NCI-H460 (cell line): ENCODE measurements around the gene FGF5. TPM values are rescaled to one million over a fixed set of nuclear protein-coding genes. Genes with fewer than 3 reads are reported as not detected.
"Not testable (repeated sequence)": the region's sequence is repeated elsewhere in the genome, so short reads cannot be mapped to it uniquely, and the experiment has no call there.

Experiments used
- DNase-seq: peaks from one replicate; pipeline ENCODE4 v3.0.0-alpha.2; 2016; ENCODE audit warnings: low read depth; ENCODE audit errors: extremely low read depth
- total RNA-seq: library from RNA; depleted of rRNA; stranded (reverse); fragments of >200 nt; shearing (Covaris generic); gene quantifications from 2 replicates; pipeline ENCODE4 v1.2.3, GENCODE V29; 2014

FGF5 gene
- total RNA-seq, 1 experiment from 2014 or later: not detected

DNA sequence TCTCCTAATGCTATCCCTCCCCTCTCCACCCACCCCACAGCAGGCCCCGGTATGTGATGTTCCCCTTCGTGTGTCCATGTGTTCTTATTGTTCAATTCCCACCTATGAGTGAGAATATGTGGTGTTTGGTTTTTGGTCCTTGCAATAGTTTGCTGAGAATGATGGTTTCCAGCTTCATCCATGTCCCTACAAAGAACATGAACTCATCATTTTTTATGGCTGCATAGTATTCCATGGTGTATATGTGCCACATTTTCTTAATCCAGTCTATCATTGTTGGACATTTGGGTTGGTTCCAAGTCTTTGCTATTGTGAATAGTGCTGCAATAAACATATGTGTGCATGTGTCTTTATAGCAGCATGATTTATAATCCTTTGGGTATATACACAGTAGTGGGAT lies 24.2 kb downstream of the FGF5 start:
- not testable (repeated sequence) for DNase-seq

DNA sequence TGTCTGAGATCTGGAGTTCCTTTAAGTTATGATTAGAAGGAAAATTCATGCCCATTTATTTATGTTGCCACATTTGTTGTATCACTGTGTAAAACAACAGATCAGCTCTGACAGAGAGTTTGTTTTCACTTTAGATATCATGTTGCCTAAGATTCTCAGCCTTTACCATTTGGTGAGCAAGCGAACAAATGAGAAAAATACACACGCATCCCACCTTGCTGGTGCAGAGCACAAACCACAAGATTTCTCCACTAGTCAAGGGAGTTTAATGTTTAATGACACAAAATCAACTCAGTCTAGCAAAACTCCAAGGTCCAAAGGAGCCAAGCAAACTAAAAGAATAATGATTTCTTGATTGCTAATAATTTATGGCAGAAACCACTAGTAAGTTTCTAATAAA lies 27.7 kb downstream of the FGF5 start:
- DNase-seq: no peak

DNA sequence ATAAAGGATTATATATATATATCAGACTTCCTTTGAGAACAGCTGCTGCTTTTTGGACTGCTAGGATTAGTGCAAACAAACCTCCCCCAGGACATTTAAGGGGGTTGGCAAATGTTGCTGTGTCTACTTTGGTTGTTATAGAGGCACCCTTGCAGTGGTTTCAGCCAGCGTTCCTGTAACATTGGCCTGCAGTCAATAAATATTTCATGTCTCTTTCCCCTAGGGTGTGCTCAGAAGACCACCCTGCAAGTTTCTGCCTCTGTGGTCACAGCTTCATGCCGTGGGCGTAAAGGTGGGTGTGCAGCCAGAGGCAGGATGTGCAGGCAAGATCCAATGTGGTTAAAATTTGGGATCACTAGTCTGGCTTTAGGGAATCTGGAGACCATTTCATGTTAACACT lies 28.9 kb downstream of the FGF5 start:
- DNase-seq: no peak

DNA sequence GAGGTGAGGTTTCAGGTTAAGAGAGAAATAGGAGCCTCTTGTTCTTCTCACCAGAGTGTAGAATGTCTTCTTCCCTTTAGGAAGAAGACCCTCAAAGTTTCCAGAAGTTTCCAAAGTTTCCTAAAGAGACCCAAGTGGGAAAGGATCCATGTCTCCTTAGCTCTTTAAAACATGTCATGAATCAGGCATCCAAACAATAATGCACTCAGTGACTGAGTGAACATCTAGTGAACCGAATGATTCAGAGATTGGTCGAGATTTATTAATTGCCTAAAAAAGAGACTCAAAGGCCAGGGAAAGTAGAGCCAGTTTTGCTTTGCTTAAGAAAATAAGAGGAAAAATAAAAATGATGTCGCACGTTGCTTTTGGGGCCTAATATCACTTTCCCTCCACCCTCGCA lies 29.4 kb downstream of the FGF5 start:
- no peak for DNase-seq

DNA sequence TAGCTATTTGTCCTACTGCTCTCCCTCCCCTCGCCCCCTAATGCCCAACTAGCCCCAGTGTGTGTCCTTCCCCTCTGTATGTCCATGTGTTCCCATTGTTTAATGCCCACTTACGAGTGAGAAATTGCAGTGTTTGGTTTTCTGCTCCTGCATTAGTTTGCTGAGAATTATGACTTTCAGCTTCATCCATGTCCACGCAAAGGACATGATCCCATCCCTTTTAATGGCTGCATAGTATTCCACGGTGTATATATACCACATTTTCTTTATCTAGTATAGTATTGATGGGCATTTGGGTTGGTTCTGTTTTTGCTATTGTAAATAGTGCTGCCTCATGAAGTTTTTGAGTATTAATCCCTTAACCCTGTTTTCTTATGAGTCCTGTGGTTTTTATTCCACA lies 35.4 kb downstream of the FGF5 start:
- no peak for DNase-seq

DNA sequence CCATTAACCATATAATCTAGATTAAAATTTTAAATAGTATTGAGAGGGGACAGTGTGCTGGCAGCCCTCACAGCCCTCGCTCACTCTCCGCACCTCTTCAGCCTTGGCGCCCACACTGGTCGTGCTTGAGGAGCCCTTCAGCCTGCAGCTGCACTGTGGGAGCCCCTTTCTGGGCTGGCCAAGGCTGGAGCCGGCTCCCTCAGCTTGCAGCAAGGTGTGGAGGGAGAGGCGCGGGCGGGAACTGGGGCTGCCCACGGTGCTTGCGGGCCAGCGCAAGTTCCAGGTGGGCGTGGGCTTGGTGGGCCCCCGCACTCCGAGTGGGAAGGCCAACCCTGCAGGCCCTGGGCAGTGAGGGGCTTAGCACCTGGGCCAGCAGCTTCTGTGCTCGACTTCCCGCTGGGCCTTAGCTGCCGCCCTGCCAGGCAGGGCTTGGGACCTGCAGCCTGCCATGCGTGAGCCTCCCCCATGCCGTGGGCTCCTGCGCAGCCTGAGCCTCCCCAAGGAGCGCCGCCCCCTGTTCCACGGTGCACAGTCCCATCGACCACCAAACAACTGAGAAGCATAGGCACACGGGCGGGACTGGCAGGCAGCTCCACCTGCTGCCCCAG lies 36.3 kb downstream of the FGF5 start:
- no peak for DNase-seq

DNA sequence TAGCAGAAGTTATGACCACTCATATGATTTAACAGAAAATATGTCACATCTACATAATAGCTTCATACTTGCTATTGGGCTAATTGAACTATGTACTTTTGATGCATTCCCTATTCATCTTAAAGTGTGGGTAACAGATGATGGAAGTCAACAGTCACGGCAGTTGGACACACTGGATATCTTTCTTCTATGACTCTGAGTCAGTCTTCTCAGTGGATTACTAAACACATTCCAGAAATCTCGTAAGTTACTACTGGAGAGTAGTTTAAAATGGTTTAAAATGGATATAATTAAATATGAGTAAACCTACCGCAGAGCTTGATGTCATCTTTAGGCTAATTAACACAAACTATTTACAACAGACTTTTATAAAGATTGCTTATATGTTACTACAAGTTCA lies 39.0 kb downstream of the FGF5 start:
- DNase-seq: no peak

DNA sequence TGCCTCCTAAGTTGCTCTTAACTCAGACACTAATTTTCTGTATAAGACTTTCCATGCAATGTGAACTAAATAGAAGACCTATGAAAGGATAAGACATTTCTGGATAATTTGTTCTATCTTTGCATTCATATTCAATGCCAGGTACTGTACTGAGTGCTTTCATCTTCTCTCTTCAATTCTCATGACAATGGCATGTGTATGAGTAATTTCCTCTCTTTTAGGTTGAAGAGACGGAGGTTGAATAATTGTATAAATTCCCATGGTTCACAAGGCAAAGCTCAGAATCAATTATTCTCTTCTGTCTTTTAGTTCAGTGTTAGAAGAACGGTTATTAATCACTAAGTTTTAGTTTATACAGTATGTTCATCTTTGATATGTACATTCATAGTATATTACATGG lies 39.8 kb downstream of the FGF5 start:
- no peak for DNase-seq

DNA sequence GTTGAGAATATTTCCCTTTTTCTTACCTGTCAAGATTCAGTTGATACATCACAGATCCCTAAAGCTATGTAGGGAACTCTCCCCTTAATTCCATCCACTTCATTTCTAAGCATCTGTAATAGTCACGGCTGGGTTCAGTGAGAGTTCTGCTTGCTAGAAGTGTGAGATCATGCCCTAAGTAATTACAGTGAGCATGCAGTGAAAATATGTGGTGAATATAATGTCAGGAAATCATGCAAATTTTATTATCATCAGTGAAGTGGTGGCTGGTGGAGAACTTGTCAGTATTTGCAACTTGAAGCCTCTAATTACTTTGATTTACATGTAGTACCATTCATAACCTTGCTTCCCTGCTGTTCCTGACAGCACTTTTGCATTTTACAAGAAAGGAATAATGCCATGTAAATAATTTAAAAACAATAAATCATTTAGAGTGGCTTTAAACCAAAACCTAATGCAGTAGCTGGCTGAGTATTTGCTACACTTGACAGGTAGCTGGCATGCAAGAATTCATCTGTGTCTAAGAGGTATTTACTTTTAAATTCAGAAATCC lies 40.8 kb downstream of the FGF5 start:
- no peak for DNase-seq

DNA sequence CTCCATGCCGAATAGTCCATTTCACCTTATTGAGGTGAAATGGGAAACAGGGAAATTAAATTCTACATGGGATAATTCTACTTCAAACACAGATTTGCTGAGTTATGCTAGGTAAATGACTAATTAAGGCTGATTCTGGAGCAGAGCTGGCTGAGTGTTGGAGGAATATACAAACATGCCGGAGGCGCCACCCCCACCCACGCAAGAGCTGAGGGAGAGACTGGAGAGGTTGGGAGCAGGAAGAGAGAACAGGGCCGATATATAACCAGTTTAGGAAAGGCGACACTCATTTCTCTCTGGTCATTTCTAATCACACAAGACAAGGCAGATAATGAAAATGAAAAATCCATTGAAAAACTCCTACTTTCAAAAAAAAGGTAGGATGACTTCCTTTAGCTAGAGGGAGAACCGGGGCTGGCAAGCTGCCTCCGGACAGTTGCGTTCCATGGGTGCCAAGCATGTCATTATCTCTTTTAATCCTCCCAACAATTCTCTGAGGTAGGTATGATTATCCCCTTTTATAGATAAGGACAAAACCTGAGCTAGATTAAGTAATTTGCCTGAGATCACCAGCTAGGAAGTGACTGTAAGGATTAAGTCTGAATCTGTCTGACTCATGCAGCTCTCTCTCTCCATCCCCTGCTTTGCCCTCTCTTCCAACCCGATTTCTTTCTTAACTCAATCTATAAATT lies 41.5 kb downstream of the FGF5 start:
- no peak for DNase-seq

DNA sequence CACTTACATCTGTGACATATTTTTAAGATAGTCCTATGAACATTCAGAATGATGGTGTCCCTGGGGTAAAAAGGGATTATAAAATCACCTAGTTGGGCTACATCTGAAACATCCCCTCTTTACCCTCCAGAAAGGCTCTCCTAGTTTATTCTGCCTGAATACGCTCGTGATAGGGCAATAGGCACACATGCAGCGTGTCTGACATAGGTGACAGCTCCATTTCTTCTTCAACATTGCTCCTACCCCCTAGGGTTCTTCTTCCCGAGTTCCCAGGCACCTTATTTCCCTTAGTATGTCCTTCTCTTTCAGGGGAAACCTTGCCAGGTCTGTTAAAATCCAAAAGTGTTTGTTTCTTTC lies 42.0 kb downstream of the FGF5 start:
- no peak for DNase-seq

DNA sequence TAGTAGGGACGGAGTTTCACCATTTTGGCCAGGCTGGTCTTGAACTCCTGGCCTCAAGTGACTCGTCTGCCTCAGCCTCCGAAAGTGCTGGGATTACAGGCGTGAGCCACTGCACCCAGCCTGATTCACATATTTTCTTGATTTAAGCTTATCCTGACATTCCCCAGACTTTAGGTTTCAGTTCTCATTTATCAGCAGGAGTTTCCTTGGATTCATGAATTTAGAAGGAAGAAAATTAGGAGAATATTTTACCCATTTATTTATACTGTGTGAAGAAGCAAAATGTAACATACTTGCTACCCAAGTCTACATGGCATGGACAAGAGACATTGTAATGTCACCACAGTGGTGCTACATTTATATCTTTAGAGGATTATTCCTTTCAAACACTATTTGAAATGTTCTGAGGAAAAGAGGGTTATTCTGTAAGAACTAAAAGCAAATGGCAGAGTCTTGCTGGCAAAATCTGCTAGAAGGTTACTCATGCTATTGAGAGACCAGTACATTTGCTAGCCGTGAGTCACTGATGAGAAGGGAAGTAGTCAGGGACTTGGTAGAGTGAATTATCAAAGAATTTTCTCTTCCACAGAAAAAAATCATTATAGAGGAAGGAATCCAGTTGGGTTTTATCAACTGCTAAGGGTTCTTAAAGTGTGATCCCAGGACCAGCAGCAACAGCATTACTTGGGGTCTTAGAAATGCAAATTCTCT lies 43.0 kb downstream of the FGF5 start:
- no peak for DNase-seq

DNA sequence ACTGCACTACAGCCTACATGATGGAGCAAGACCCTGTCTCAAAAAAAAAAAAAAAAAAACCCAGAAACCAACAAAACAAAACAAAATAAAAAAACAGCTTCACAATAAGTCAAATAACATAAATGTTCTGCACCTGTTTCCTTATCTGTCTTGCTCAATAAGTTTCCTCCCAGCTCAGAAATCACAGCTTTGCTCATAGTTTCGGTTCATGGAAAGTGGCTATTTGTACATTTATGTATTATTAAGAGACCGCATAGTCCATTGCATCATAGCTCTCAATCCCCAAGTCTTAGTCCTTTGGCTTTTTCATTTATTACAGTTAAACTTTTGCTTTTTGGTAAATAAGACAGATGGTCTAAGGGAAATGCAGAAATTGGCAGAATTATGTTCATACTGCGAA lies 44.7 kb downstream of the FGF5 start:
- DNase-seq: no peak

DNA sequence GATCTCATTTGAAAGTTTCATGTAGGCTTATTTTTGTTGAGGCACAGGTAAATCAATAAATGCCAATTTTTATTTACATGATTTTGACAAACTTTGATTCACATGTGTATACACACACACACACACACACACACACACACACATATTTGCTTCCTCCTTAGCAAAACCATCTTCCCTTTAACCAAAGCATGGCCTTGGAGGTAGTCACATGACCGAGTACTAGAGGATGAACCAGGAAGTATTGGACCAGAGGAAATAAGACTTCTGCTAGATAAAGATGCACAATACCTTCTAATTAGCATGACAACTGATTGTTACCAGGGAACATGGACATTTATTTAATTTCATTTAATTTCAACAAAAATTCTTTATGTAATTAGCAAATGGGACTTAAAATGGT lies 45.7 kb downstream of the FGF5 start:
- no peak for DNase-seq

DNA sequence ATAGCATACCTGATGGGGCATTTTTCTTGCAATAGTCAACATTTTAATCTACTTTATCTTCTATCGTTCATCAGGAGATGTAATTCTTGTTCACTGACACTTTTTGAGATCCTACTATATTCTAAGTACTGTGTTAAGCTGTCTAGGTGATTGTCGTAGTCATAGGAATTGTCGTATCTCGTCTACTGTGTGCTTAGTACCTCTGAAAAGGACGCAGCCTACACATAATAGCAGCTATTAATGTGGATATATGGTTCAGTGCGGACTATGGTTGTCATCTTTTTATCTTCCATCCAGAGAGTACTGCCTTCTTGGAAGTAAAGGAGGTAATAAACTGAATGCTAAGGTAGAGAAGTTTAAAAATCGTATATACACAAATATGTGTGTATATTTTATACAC lies 47.2 kb downstream of the FGF5 start:
- no peak for DNase-seq

DNA sequence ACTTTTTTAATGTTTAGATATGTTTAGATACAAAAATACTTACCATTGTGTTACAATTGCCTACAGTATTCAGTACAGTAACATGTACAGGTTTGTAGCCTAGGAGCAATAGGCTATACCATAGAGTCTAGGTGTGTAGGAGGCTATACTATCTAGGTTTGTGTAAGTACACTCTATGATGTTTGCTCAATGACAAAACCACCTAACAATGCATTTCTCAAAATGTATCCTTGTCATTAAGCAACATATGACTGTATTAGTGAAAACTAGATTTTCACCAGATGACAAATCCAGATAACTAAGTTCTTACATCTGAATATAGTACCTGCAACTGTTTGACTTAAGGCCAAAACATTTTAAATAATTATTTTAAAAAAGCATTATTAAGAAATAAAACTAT lies 49.4 kb downstream of the FGF5 start:
- DNase-seq: not testable (repeated sequence)

DNA sequence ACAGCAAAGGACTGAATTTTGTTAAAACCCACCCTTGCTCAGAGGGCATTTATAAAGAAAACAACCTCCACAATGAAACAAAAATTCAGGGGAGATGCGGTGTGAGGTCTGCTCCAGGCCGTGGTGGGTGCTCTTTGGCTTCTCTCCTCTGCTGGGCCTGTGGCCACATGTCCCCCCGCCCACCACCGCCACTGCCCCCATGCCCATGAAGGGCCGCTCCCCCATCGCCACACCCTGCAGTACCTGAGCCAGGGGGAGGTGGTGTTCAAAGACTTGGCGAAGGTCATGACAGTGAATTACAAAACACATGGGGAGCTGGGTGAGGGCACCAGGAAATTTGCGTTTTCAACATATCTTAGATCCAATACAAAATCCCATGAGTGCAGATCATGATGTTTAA lies 54.9 kb downstream of the FGF5 start:
- DNase-seq: no peak

DNA sequence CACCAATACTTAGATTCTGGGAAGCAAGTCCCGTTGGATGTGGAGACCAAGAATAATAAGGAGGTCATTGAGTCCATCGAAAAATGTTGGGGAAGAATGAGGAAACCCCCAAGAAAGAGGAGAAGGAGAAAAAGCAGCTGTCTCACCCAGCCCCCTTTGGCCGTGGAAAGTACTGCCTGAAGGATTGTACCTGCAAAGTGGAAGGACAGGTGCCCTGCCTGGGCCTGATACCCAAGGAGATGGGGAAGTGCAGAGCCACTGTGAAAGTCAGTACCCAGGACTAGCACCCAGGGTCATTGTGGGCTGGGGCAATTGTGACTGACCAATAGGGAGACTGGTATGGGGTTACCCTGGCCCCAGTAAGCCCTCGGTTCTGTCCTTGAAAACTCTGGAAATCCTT lies 55.3 kb downstream of the FGF5 start:
- DNase-seq: no peak

DNA sequence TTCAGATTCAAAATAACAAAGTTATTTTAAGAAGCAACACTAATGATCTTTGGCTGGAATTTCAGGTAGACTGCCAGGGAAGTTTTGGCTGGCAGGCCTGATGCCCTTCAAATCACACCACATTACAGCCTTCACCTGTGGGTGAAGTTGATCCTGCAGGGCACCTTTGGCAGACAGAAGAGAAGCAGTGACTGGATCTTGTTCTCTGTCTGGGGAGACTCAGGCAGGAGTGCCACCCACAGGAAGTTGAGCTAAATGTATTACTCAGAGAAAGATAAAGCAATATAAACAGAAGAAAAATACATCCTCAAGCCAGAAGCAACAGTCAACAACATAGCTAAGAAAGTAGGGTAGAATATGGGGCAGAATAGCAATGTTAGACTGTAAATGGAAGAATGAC lies 56.3 kb downstream of the FGF5 start:
- DNase-seq: no peak

DNA sequence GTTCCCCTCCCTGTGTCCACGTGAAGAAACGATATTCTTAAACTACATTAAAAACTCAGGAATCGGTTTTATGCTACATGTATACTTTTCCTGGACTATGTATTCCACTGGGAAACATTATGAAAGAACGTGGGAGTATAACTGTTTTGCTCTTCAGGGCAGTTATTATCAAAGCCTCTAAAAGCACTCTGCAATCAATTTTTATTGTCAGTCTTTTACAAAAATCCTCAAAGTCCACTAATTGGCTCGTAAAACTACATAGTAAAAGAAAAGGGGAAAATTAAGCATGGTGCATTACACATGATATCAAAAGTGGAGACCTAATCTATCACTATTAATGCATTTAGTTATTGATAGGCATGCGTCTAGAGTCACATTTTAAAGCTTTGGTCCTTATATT lies 57.7 kb downstream of the FGF5 start:
- no peak for DNase-seq

DNA sequence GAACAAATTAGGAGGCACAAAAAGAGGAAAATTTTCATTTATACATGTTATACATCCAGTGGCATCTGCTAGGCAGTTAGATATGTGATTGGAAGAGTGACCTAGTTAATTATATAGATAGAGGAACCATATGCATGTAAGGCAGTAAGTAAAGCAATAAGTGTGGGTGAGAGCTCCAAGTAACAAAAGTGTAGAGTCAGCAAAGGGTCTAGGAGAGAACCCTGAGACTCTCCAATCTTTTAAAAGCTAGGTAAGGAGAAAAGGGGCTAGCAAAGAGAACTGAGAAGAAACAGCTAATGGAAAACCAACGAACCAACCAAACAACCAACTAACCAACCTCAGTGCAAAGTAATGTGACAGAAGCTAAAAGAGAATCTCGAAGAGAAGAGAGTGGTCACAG lies 65.2 kb downstream of the FGF5 start:
- no peak for DNase-seq

DNA sequence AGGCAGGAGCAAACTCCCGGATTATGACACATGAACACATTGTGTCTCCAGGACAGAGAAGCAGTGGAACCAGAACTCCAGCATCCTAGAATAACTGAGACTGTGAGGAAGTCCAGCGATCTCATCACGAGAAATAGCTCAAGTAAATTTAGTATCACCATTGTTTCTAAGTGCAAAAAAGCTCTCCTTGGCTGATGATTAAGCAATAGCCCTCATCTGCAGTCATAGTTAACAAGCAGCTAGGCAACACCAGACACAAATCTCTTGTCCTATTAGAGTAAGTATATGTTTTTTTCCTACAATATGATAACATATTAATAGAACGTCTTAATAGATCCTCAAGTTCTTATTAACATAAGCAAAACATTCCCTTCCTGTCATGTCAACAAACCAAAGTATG lies 66.7 kb downstream of the FGF5 start:
- no peak for DNase-seq
